Measurements from ENCODE around the gene DCAF8.

GRCh38 chr1:160291248-160292220, 29.2 kb upstream of the DCAF8 start:
- TF ChIP-seq CTCF (IDR thresholded peaks at IDR 0.05) (peak; percentile 76 to 84 (median 80)), POLR2A (IDR thresholded peaks at IDR 0.05) (no peak)
